ENCODE results near the gene CGB8. TPM values are rescaled to one million over a fixed set of nuclear protein-coding genes. Genes with fewer than 3 reads are reported as not detected.

The CGB8 gene
- total and polyA plus RNA-seq, 2 experiments from 2014 or later: not detected

- H3K4me3 Mint-ChIP-seq: peak overlapping the region; percentile 98
- H3K4me3 ChIP-seq: peak overlapping the region; percentile 86
- H2AFZ ChIP-seq: peak overlapping the region; percentile 94
- H3F3A ChIP-seq (replicated peaks; ENCODE audit: low read depth): peaks cover 19% of the 10 kb centered on the region
- H3K27ac ChIP-seq (ENCODE audit: low read depth): peak overlapping the region; percentile 93
- H3K4me1 Mint-ChIP-seq: peaks cover 16% of the 10 kb centered on the region
- peaks cover 3% of the 10 kb centered on the region; the same call in 2 of the 3 replicates for H3K9me3 Mint-ChIP-seq
- H3K36me3 ChIP-seq (ENCODE audit: insufficient read depth): peaks cover 35% of the 10 kb centered on the region
- H3K27me3 ChIP-seq (ENCODE audit: insufficient read depth): no peaks in the 10 kb centered on the region
- peaks cover 14% of the 10 kb centered on the region for H3K27me3 Mint-ChIP-seq (ENCODE audit: insufficient read depth, low read depth, poor library complexity)
- H3K79me2 ChIP-seq (replicated peaks; ENCODE audit: insufficient read depth): peaks cover 49% of the 10 kb centered on the region
- TF ChIP-seq ZNF462 (CRISPR knock-in tag; IDR thresholded peaks at IDR 0.05) (no peak), NANOG (IDR thresholded peaks at IDR 0.05; ENCODE audit: borderline replicate concordance) (no peak), JUNB (IDR thresholded peaks at IDR 0.05; ENCODE audit: unreplicated experiment) (no peak), ETS1 (IDR thresholded peaks at IDR 0.05) (no peak), ZNF331 (CRISPR knock-in tag; IDR thresholded peaks at IDR 0.05; ENCODE audit: low read depth) (no peak), EZH2phosphoT487 (IDR thresholded peaks at IDR 0.05; ENCODE audit: unreplicated experiment) (no peak), STAT1 (IDR thresholded peaks at IDR 0.05; ENCODE audit: unreplicated experiment) (no peak), POLR2AphosphoS5 (IDR thresholded peaks at IDR 0.05; ENCODE audit: low read depth) (no peak), REST (IDR thresholded peaks at IDR 0.05; ENCODE audit: unreplicated experiment) (no peak), ZNF114 (CRISPR knock-in tag; IDR thresholded peaks at IDR 0.05) (no peak), CTCF (conservative IDR thresholded peaks at IDR 0.05; ENCODE audit: low read depth in 2 of 2) (no peak), CREB1 (CRISPR knock-in tag; IDR thresholded peaks at IDR 0.05; ENCODE audit: low read depth) (no peak), EZH2 (IDR thresholded peaks at IDR 0.05; ENCODE audit: low read depth, unreplicated experiment) (no peak)
- H3K36me3 Mint-ChIP-seq (ENCODE audit: low read depth): peaks cover 44% of the 10 kb centered on the region
- peaks cover 13% of the 10 kb centered on the region for H3K4me1 ChIP-seq (ENCODE audit: insufficient read depth)
- no peaks in the 10 kb centered on the region for H3K9me2 ChIP-seq (ENCODE audit: insufficient read depth)
- H3K27ac Mint-ChIP-seq: peak overlapping the region; percentile 96
- peak overlapping the region; percentile 89 for H3K4me2 ChIP-seq
- ATAC-seq: peak; percentile 18
- DNase-seq (ENCODE audit: low spot score): no peak
- H4K20me1 ChIP-seq (replicated peaks; ENCODE audit: insufficient read depth): peaks cover 38% of the 10 kb centered on the region
These were observed 36.9 kb upstream of the CGB8 start for GRCh38 chr19:49085868-49086232.
